H9 (cell line): ENCODE data around the gene ATG13. TPM values are rescaled to one million over a fixed set of nuclear protein-coding genes. Genes with fewer than 3 reads are reported as not detected.

Experiments
- DNase-seq: peaks from one replicate; pipeline ENCODE4 v3.0.0-alpha.2; 2017
- H2AFZ ChIP-seq: one replicate; pipeline ENCODE4 v1.6.1; 2013; ENCODE audit warnings: mild to moderate bottlenecking, low read length, control low read depth, moderate library complexity
- H2AK5ac ChIP-seq: 2 replicates; pipeline ENCODE4 v1.6.1; 2013; ENCODE audit warnings: low read length, control low read depth, mixed read lengths; ENCODE audit not compliant: insufficient read length
- H2BK120ac ChIP-seq: one replicate; pipeline ENCODE4 v1.6.1; 2013; ENCODE audit warnings: low read depth, mild to moderate bottlenecking, low read length, control low read depth, inconsistent platforms; ENCODE audit not compliant: poor library complexity, severe bottlenecking
- H2BK12ac ChIP-seq: 2 replicates; pipeline ENCODE4 v1.6.1; 2013; ENCODE audit warnings: low read length, control low read depth, mixed read lengths, low read depth; ENCODE audit not compliant: insufficient read length
- H2BK15ac ChIP-seq: 2 replicates; pipeline ENCODE4 v1.6.1; 2013; ENCODE audit warnings: low read depth, low read length, control low read depth
- H2BK20ac ChIP-seq: one replicate; pipeline ENCODE4 v1.6.1; 2013; ENCODE audit warnings: low read depth, mild to moderate bottlenecking, low read length, control low read depth, inconsistent platforms; ENCODE audit not compliant: poor library complexity, severe bottlenecking
- H2BK5ac ChIP-seq: 2 replicates; pipeline ENCODE4 v1.6.1; 2013; ENCODE audit warnings: low read length, control low read depth, mixed read lengths; ENCODE audit not compliant: insufficient read length
- H3K14ac ChIP-seq: 2 replicates; pipeline ENCODE4 v1.6.1; 2013; ENCODE audit warnings: low read length, control low read depth; ENCODE audit not compliant: insufficient read depth
- H3K18ac ChIP-seq: 2 replicates; pipeline ENCODE4 v1.6.1; 2013; ENCODE audit warnings: low read depth, mild to moderate bottlenecking, mixed read lengths, low read length, control low read depth; ENCODE audit not compliant: insufficient read length
- H3K23ac ChIP-seq: 2 replicates; pipeline ENCODE4 v1.6.1; 2013; ENCODE audit warnings: low read length, control low read depth, mixed read lengths, low read depth; ENCODE audit not compliant: insufficient read length
- H3K23me2 ChIP-seq: 2 replicates; pipeline ENCODE4 v1.6.1; 2013; ENCODE audit warnings: low read depth, mild to moderate bottlenecking, mixed read lengths, low read length, control low read depth; ENCODE audit not compliant: insufficient read length, poor library complexity, severe bottlenecking
- H3K27ac ChIP-seq: 2 replicates; pipeline ENCODE4 v1.5.1; 2013; ENCODE audit warnings: low read length, control low read depth, mixed read lengths, low read depth; ENCODE audit not compliant: insufficient read length
- H3K27me3 ChIP-seq: 2 replicates; pipeline ENCODE4 v1.6.1; 2013; ENCODE audit warnings: low read length, control low read depth, inconsistent platforms; ENCODE audit not compliant: insufficient read depth
- H3K4ac ChIP-seq: 2 replicates; pipeline ENCODE4 v1.6.1; 2013; ENCODE audit warnings: low read depth, mild to moderate bottlenecking, control low read depth, inconsistent platforms, low read length, moderate library complexity
- H3K4me1 ChIP-seq: 2 replicates; pipeline ENCODE4 v1.6.1; 2013; ENCODE audit warnings: low read length, control low read depth, inconsistent platforms; ENCODE audit not compliant: insufficient read depth
- H3K4me2 ChIP-seq: 2 replicates; pipeline ENCODE4 v1.6.1; 2013; ENCODE audit warnings: low read length, control low read depth, mixed read lengths; ENCODE audit not compliant: insufficient read length, insufficient read depth
- H3K56ac ChIP-seq: 2 replicates; pipeline ENCODE4 v1.6.1; 2013; ENCODE audit warnings: low read depth, mild to moderate bottlenecking, mixed read lengths, low read length, control low read depth; ENCODE audit not compliant: insufficient read length
- H3K79me1 ChIP-seq: 2 replicates; pipeline ENCODE4 v1.6.1; 2013; ENCODE audit warnings: low read depth, mild to moderate bottlenecking, moderate library complexity, low read length, control low read depth, inconsistent platforms; ENCODE audit not compliant: insufficient read depth, poor library complexity, severe bottlenecking
- H3K79me2 ChIP-seq: 2 replicates; pipeline ENCODE4 v1.6.1; 2013; ENCODE audit warnings: low read length, control low read depth, inconsistent platforms; ENCODE audit not compliant: insufficient read depth
- H3K9ac ChIP-seq: 2 replicates; pipeline ENCODE4 v1.6.1; 2013; ENCODE audit warnings: low read length, control low read depth, mixed read lengths; ENCODE audit not compliant: insufficient read length; ENCODE audit errors: extremely low read depth
- H3K9me3 ChIP-seq: one replicate; pipeline ENCODE4 v1.6.1; 2013; ENCODE audit warnings: low read depth, low read length, inconsistent platforms; ENCODE audit not compliant: control insufficient read depth
- H3T11ph ChIP-seq: one replicate; pipeline ENCODE4 v1.6.1; 2013; ENCODE audit warnings: mild to moderate bottlenecking, low read length, control low read depth, inconsistent platforms
- H4K20me1 ChIP-seq: one replicate; pipeline ENCODE4 v1.6.1; 2013; ENCODE audit not compliant: control insufficient read depth, insufficient read length, insufficient read depth
- H4K5ac ChIP-seq: 2 replicates; pipeline ENCODE4 v1.6.1; 2013; ENCODE audit warnings: low read depth, mild to moderate bottlenecking, mixed read lengths, low read length, control low read depth; ENCODE audit not compliant: insufficient read length
- H4K8ac ChIP-seq: replicated peaks from 2 replicates; pipeline ENCODE4 v1.6.1; 2013; ENCODE audit warnings: low read length, control low read depth, mixed read lengths, low read depth; ENCODE audit not compliant: insufficient read length
- H4K91ac ChIP-seq: 2 replicates; pipeline ENCODE4 v1.6.1; 2013; ENCODE audit warnings: low read depth, mild to moderate bottlenecking, moderate library complexity, mixed read lengths, low read length, control low read depth; ENCODE audit not compliant: insufficient read length
- H3K27ac Mint-ChIP-seq, 3 experiments: 2 replicates in 2 of 3; 3 replicates in 1 of 3; pipeline ENCODE4 v1.8.0; 2020 to 2021; ENCODE audit warnings: mixed read lengths in 3 of 3, mild to moderate bottlenecking in 1 of 3, moderate library complexity in 1 of 3
- H3K27me3 Mint-ChIP-seq: 2 replicates; pipeline ENCODE4 v1.8.0; 2021; ENCODE audit warnings: low read depth, mild to moderate bottlenecking, moderate library complexity, mixed read lengths
- H3K36me3 Mint-ChIP-seq, 3 experiments: 2 replicates in 2 of 3; 3 replicates in 1 of 3; pipeline ENCODE4 v1.8.0; 2020 to 2021; ENCODE audit warnings: low read depth in 3 of 3, mixed read lengths in 3 of 3; ENCODE audit not compliant: insufficient read depth in 1 of 3
- H3K4me1 Mint-ChIP-seq, 2 experiments: 2 replicates each; pipeline ENCODE4 v1.8.0; 2020; ENCODE audit warnings: mixed read lengths in 2 of 2
- H3K4me3 Mint-ChIP-seq, 2 experiments: 2 replicates in 1 of 2; 3 replicates in 1 of 2; pipeline ENCODE4 v1.8.0; 2020 to 2021; ENCODE audit warnings: mild to moderate bottlenecking in 2 of 2, mixed read lengths in 2 of 2, moderate library complexity in 1 of 2
- H3K9me3 Mint-ChIP-seq, 2 experiments: 2 replicates in 1 of 2; 3 replicates in 1 of 2; pipeline ENCODE4 v1.8.0; 2020; ENCODE audit warnings: mild to moderate bottlenecking in 2 of 2, mixed read lengths in 2 of 2, moderate library complexity in 1 of 2
- WGBS: extraction: QIAGEN DNeasy Blood & Tissue Kit; methylation state at CpG from one replicate; pipeline ENCODE4 v1.1.7; 2013; ENCODE audit warnings: missing lambda C conversion rate, low lambda C conversion rate, mixed read lengths; ENCODE audit not compliant: insufficient read length; ENCODE audit errors: extremely low coverage; 5-methylcytosine and 5-hydroxymethylcytosine counted together
- total RNA-seq: library from RNA; stranded (reverse); gene quantifications from 2 replicates; pipeline ENCODE4 v1.2.1, GENCODE V29; 2021
- TF ChIP-seq, protein P1 (sequence below): fragments of 200-600 bp; sonication (generic); conservative IDR thresholded peaks from 3 replicates; pipeline ENCODE4 v1.8.0; 2021; ENCODE audit warnings: antibody characterized with exemption, mild to moderate bottlenecking

Gene ATG13
- total RNA-seq, 1 experiment from 2014 or later: 79.1 TPM

DNA sequence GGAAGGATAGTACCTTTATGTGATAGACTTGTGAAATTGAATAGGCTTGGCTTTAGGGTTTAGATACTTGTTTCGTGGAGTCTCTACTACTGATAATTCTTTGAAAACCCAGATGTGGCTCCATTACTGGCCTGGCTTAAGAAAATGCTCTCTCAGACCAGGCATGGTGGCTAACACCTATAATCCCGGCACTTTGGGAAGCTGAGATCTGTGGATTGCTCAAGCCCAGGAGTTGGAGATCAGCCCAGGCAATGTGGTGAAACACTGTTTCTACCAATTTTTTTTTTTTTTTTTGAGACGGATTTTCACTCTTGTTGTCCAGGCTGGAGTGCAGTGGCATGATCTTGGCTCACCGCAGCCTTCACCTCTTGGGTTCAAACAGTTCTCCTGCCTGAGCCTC is 40.9 kb downstream of the ATG13 start:
- no peak overlapping the region for H2AK5ac ChIP-seq

More for the DNA sequence above, 40.9 kb downstream of the ATG13 start:
- H3K27ac ChIP-seq: no peak overlapping the region
- H2BK15ac ChIP-seq: no peak overlapping the region
- H3K27ac Mint-ChIP-seq: peak overlapping the region in 1 of 3 experiments; percentile 85; a peak in 1 of 7 replicates
- no peak overlapping the region for H3K9ac ChIP-seq
- no peaks in the 10 kb centered on the region for H3K9me3 ChIP-seq
- no peak overlapping the region for H3K4me2 ChIP-seq
- H3K79me2 ChIP-seq: no peaks in the 10 kb centered on the region
- H2BK5ac ChIP-seq: no peak overlapping the region
- no peaks in the 10 kb centered on the region for H3K27me3 ChIP-seq
- H2BK20ac ChIP-seq: no peak overlapping the region
- H2AFZ ChIP-seq: no peak overlapping the region
- no peak overlapping the region for H3K4me3 Mint-ChIP-seq
- no peaks in the 10 kb centered on the region for H3K4me1 ChIP-seq
- H3K23ac ChIP-seq: no peak overlapping the region
- no peak overlapping the region for H4K91ac ChIP-seq
- H3K56ac ChIP-seq: no peak overlapping the region
- no peaks in the 10 kb centered on the region for H3K27me3 Mint-ChIP-seq
- no CpG with 5 or more reads among the region's 4 CpGs for WGBS
- no peaks in the 10 kb centered on the region for H3K9me3 Mint-ChIP-seq
- no peak for DNase-seq
- no peak overlapping the region for H3K4ac ChIP-seq
- H3K79me1 ChIP-seq: no peaks in the 10 kb centered on the region
- no peak overlapping the region for H2BK120ac ChIP-seq
- no peak overlapping the region for H4K5ac ChIP-seq
- no peak overlapping the region for H3K18ac ChIP-seq
- TF ChIP-seq, protein P1, sequence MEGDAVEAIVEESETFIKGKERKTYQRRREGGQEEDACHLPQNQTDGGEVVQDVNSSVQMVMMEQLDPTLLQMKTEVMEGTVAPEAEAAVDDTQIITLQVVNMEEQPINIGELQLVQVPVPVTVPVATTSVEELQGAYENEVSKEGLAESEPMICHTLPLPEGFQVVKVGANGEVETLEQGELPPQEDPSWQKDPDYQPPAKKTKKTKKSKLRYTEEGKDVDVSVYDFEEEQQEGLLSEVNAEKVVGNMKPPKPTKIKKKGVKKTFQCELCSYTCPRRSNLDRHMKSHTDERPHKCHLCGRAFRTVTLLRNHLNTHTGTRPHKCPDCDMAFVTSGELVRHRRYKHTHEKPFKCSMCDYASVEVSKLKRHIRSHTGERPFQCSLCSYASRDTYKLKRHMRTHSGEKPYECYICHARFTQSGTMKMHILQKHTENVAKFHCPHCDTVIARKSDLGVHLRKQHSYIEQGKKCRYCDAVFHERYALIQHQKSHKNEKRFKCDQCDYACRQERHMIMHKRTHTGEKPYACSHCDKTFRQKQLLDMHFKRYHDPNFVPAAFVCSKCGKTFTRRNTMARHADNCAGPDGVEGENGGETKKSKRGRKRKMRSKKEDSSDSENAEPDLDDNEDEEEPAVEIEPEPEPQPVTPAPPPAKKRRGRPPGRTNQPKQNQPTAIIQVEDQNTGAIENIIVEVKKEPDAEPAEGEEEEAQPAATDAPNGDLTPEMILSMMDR: no peak
- H3T11ph ChIP-seq: no peak overlapping the region
- no peaks in the 10 kb centered on the region for H3K4me1 Mint-ChIP-seq
- no peak overlapping the region for H4K8ac ChIP-seq
- no peaks in the 10 kb centered on the region for H3K23me2 ChIP-seq
- H3K14ac ChIP-seq: no peak overlapping the region
- peaks cover 17 to 68% (median 60%) of the 10 kb centered on the region in 3 experiments; a peak in 6 of 7 replicates for H3K36me3 Mint-ChIP-seq
- H4K20me1 ChIP-seq: no peaks in the 10 kb centered on the region
- H2BK12ac ChIP-seq: no peak overlapping the region
